ENCODE measurements around the gene GLCE.

The GLCE gene

DNA sequence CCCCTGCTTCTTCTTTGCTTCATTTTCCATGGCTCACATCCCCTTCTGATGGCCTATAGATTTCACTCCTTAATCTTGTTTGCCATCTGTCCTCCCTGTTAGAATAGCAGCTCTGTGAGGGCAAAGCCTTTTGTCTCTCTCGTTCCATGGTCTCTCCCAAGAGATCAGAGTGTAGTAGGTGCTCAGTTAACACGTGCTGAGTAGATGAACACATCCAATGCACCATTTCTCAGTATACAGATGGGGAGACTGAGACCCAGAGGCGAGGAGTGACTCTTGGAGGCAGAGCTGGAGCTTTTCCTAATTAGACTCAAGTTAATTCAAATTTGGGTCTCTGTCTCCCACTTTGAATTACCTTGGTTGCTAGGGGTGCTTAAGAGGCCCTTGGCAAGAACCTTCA lies 142.5 kb downstream of the GLCE start:
- Histone ChIP-seq H3K79me2 (ENCODE audit: insufficient read depth, low read length) (no peaks in the 10 kb centered on the region), H3K36me3 (ENCODE audit: insufficient read depth, low read length) (no peaks in the 10 kb centered on the region), H4K20me1 (ENCODE audit: insufficient read depth, low read length, poor library complexity, severe bottlenecking) (no peaks in the 10 kb centered on the region), H3K27me3 (ENCODE audit: insufficient read depth, low read length, poor library complexity, severe bottlenecking) (no peaks in the 10 kb centered on the region), H3K9me2 (replicated peaks; ENCODE audit: low read depth, low read length) (no peaks in the 10 kb centered on the region), H2AFZ (ENCODE audit: low read length) (no peak overlapping the region), H3F3A (ENCODE audit: low read depth) (no peaks in the 10 kb centered on the region), H3K4me2 (ENCODE audit: low read depth, low read length, poor library complexity, severe bottlenecking) (no peak overlapping the region), H3K9ac (ENCODE audit: low read depth, low read length, poor library complexity, severe bottlenecking) (no peak overlapping the region), H3K4me3 (ENCODE audit: low read length, poor library complexity, severe bottlenecking) (no peak overlapping the region), H3K4me1 (ENCODE audit: insufficient read depth, low read length, poor library complexity, severe bottlenecking) (no peaks in the 10 kb centered on the region), H3K9me3 (ENCODE audit: insufficient read depth, low read depth, low read length) (no peaks in the 10 kb centered on the region)
- TF ChIP-seq, protein P1, sequence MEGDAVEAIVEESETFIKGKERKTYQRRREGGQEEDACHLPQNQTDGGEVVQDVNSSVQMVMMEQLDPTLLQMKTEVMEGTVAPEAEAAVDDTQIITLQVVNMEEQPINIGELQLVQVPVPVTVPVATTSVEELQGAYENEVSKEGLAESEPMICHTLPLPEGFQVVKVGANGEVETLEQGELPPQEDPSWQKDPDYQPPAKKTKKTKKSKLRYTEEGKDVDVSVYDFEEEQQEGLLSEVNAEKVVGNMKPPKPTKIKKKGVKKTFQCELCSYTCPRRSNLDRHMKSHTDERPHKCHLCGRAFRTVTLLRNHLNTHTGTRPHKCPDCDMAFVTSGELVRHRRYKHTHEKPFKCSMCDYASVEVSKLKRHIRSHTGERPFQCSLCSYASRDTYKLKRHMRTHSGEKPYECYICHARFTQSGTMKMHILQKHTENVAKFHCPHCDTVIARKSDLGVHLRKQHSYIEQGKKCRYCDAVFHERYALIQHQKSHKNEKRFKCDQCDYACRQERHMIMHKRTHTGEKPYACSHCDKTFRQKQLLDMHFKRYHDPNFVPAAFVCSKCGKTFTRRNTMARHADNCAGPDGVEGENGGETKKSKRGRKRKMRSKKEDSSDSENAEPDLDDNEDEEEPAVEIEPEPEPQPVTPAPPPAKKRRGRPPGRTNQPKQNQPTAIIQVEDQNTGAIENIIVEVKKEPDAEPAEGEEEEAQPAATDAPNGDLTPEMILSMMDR (conservative IDR thresholded peaks at IDR 0.05; ENCODE audit: low read length): no peak
- TF ChIP-seq EZH2phosphoT487 (IDR thresholded peaks at IDR 0.05; ENCODE audit: borderline replicate concordance): no peak

DNA sequence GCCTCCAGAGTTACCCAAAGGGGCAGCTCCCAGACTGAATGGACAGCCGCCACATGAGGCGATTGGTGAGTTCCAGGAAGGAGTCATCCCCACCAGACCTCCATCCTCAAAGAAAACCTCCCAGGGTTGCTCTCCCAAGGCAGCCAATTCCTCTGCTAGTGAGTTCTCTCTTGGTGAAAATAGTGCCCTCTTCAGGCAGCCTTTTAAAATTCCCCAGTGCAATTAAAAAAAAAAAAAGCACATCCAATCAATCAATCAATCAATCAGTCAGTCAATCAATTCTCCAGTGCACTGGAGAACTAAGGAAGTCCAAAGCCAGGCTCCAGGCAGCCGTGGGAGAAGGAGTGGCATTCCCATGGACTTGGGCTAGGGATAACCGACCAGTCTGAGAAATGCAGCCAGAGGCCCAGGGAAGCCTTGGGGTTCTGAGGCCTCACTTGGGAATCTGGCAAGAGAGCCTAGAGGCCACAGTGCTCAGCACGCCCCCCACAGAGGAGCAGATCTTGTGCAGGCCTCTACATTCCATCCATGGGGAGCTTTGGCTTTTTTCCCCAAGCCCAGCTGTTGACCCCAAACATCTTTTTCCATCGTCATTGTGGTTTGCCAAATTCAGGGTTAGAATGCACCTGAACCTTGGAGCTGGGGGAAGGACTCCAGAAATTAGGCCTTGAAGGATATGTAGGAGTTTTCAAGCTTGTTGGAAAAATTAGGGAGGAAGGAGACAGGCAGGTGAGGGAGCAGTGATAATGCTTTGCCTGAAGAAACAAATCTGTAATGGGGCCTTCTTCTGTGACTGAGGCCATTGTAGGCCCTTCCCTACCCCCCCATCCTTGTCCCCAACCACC lies 143.1 kb downstream of the GLCE start:
- Histone ChIP-seq H4K20me1 (ENCODE audit: insufficient read depth, low read length, poor library complexity, severe bottlenecking) (no peaks in the 10 kb centered on the region), H3K4me3 (ENCODE audit: low read length, poor library complexity, severe bottlenecking) (no peak overlapping the region), H3K79me2 (ENCODE audit: insufficient read depth, low read length) (no peaks in the 10 kb centered on the region), H3K36me3 (ENCODE audit: insufficient read depth, low read length) (no peaks in the 10 kb centered on the region), H3K27me3 (ENCODE audit: insufficient read depth, low read length, poor library complexity, severe bottlenecking) (no peaks in the 10 kb centered on the region), H3K9me2 (replicated peaks; ENCODE audit: low read depth, low read length) (no peaks in the 10 kb centered on the region), H3K9me3 (ENCODE audit: insufficient read depth, low read depth, low read length) (no peaks in the 10 kb centered on the region), H3K4me2 (ENCODE audit: low read depth, low read length, poor library complexity, severe bottlenecking) (no peak overlapping the region), H3K9ac (ENCODE audit: low read depth, low read length, poor library complexity, severe bottlenecking) (no peak overlapping the region), H3F3A (ENCODE audit: low read depth) (no peaks in the 10 kb centered on the region), H2AFZ (ENCODE audit: low read length) (no peak overlapping the region), H3K4me1 (ENCODE audit: insufficient read depth, low read length, poor library complexity, severe bottlenecking) (no peaks in the 10 kb centered on the region)
- TF ChIP-seq, protein P1 (conservative IDR thresholded peaks at IDR 0.05; ENCODE audit: low read length): peak; percentile 63
- TF ChIP-seq EZH2phosphoT487 (IDR thresholded peaks at IDR 0.05; ENCODE audit: borderline replicate concordance): no peak

DNA sequence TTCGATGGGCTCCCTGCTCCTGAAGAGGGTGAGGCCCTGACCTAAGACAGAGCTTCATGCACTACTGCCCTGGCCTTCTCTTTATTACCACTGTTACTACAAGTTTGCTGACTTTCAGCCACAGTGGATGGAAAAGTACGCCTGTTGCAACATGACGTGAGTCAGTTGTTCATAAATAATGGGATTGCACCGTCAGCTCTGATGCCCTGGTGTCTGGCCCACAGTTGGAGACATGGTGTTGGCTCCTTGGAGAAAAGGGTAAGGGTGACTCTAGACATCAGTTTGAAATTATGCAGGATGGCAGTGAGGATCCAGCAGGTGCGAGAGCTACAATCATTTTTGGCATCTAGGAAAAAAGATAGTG lies 143.7 kb downstream of the GLCE start:
- Histone ChIP-seq H3K4me3 (ENCODE audit: low read length, poor library complexity, severe bottlenecking) (no peak overlapping the region), H3K9ac (ENCODE audit: low read depth, low read length, poor library complexity, severe bottlenecking) (no peak overlapping the region), H3K9me2 (replicated peaks; ENCODE audit: low read depth, low read length) (no peaks in the 10 kb centered on the region), H3K36me3 (ENCODE audit: insufficient read depth, low read length) (no peaks in the 10 kb centered on the region), H4K20me1 (ENCODE audit: insufficient read depth, low read length, poor library complexity, severe bottlenecking) (no peaks in the 10 kb centered on the region), H2AFZ (ENCODE audit: low read length) (no peak overlapping the region), H3K4me2 (ENCODE audit: low read depth, low read length, poor library complexity, severe bottlenecking) (no peak overlapping the region), H3F3A (ENCODE audit: low read depth) (no peaks in the 10 kb centered on the region), H3K4me1 (ENCODE audit: insufficient read depth, low read length, poor library complexity, severe bottlenecking) (no peaks in the 10 kb centered on the region), H3K9me3 (ENCODE audit: insufficient read depth, low read depth, low read length) (no peaks in the 10 kb centered on the region), H3K79me2 (ENCODE audit: insufficient read depth, low read length) (no peaks in the 10 kb centered on the region), H3K27me3 (ENCODE audit: insufficient read depth, low read length, poor library complexity, severe bottlenecking) (no peaks in the 10 kb centered on the region)
- TF ChIP-seq, protein P1 (conservative IDR thresholded peaks at IDR 0.05; ENCODE audit: low read length): no peak
- no peak for TF ChIP-seq EZH2phosphoT487 (IDR thresholded peaks at IDR 0.05; ENCODE audit: borderline replicate concordance)
